Measurements from ENCODE around the gene RAD51B.

- TF ChIP-seq PAX5 (IDR thresholded peaks at IDR 0.05; ENCODE audit: insufficient read depth, low read length, severe bottlenecking) (no peak), POLR2A (IDR thresholded peaks at IDR 0.05; ENCODE audit: low read depth, low read length) (no peak), POLR2AphosphoS5 (IDR thresholded peaks at IDR 0.05; ENCODE audit: low read depth, low read length) (no peak), TAF1 (IDR thresholded peaks at IDR 0.05; ENCODE audit: low read depth, low read length) (no peak), SPI1 (IDR thresholded peaks at IDR 0.05; ENCODE audit: low read depth, low read length) (no peak), POU2F2 (IDR thresholded peaks at IDR 0.05; ENCODE audit: low read depth, low read length) (no peak)
Observed at GRCh38 chr14:68655021-68655831, 835.6 kb downstream of the RAD51B start.

Data from GM12891 (cell line).